Stimulated activated CD4-positive, alpha-beta T cell treated with anti-CD3 and anti-CD28 coated beads, Interleukin-2, amount 100 ng/mL, for 24 hours (primary cell): ENCODE results near the gene ZNF146.
A peak's percentile ranks its signal among the peaks of the same experiment; 100 is the strongest.
"Not testable (repeated sequence)": the region's sequence is repeated elsewhere in the genome, so short reads cannot be mapped to it uniquely, and the experiment has no call there.

Experiments
- DNase-seq, 2 donors: peaks; one replicate each; pipeline ENCODE4 v3.0.0-alpha.2; 2020

ZNF146 gene

DNA sequence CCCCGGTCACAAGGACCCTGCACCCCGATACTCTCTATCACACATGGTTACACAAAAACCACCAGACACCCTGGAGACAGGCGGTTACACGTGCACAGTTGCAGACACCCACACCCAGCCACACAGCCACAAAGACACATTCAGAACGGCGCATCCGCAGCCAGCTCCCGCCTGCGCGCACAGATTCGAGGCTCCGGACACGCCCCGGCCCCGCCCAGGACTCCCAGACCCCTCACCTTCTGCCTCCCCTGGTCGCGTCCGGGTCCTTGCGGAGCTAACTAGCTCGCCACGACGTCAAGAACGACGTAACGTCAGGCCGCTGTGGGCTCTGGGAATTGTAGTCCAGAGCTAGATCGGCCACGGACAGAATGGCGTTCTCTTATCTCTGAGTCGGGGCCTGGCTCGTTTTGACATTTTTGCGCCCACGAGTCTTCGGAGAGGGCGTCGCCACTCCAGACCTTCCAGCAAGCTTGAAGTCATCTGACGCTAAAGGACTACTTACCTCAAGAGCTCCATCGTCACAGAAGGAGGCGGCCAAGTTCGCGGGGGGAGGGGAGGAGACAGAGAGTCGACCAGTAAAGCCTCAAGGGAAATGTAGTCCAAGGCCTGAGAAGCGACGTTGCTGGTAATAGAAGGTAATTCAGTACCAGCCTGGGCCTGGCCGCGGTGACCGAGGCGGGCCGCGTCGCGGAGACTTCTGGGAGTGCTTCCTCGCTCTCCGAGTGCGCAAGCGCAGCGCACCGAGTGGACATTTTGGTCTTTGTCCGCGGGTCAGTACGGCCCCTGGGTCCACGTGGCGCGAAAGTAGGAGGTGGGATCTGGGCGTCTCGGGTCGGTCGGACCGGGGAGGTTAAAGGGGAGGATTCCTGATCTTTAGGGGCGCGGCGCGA, at the start of gene ZNF146, which contains the start of gene ZNF565:
ZNF146 (plus strand) TSS at position 721 of the 890 bp plus-strand sequence. CDS start 21,335 bp downstream, outside the sequence.
ZNF565 (minus strand) TSS at position 280 of the 890 bp plus-strand sequence. CDS start 12,680 bp downstream, outside the sequence.
- peak; percentile 98 to 99 for DNase-seq

DNA sequence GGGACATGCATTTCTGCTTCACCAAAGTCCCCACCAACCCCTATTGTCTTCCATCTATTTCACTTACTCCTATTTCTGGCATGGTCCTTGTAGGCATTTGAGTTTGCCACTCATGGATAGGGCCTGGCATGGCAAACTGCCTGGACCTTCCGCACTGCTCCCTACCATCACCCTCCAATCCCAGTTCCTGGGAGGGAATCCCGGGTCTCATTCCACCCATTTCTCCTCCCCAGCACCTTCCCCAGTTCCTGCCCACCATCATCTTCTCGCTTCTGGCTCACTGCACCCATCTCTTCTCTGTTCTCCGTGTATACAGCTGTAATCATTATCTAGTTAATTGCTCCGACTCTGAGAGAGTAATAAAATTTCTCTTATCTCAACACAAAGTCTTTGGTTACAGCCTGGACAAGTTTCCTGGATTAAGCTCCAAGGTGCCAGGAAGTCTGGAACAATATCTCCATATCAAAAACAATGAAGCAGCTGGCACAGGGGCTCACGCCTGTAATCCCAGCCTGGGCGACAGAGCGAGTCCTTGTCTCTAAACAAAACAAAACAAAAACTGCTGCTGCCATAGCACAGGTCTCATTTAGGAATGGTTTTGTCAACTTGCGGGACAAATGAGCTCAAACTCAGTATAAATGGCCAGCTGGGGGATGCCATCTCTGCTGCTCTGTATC, 45.7 kb upstream of the ZNF146 start:
- DNase-seq, result no peak

DNA sequence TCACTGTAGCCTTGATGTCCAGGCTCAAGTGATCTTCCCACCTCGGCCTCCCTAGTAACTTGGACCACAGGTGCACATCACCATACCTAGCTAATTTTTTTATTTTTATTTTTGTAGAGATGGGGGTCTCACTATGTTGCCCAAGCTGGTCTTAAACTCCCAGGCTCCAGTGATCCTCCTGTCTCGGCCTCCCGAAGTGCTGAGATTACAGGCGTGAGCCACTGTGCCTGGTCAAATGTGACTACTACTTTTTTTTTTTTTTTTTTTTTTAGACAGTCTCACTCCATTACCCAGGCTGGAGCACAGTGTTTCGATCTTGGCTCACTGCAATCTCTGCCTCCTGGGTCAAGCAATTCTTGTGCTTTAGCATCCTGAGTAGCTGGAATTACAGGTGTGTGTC, 42.1 kb upstream of the ZNF146 start:
- DNase-seq, result no peak

DNA sequence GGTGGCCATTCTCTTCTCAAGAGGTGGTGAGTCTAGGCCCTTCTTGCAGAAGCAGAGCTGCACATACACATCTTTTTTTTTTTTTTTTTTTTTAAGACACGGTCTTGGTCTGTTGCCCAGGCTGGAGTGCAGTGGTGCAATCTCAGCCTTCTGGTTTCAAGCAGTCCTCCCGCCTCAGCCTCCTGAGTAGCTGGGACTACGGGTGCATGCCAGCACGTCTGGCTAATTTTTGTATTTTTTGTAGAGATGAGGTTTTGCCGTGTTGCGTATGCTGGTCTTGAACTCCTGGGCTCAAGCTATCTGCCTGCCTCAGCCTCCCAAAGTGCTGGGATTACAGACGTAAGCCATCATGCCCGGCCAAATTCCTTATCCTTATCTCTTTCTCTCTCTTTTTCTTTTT, 41.1 kb upstream of the ZNF146 start:
- DNase-seq, result not testable (repeated sequence)

DNA sequence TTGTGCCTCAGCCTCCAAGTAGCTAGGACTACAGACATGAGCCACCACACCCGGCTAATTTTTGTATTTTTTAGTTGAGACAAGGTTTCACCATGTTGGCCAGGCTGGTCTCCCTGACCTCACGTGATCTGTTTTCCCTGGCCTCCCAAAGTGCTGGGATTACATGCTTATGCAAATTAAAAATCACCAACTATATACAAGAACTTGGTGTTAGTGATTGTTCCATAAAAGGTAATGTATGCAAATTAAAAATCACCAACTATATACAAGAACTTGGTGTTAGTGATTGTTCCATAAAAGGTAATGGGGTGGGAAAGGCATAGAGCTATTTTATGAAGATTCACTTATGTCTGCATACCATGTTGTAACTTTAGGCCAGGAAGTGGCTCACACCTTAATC, 35.8 kb upstream of the ZNF146 start:
- DNase-seq, result not testable (repeated sequence)

DNA sequence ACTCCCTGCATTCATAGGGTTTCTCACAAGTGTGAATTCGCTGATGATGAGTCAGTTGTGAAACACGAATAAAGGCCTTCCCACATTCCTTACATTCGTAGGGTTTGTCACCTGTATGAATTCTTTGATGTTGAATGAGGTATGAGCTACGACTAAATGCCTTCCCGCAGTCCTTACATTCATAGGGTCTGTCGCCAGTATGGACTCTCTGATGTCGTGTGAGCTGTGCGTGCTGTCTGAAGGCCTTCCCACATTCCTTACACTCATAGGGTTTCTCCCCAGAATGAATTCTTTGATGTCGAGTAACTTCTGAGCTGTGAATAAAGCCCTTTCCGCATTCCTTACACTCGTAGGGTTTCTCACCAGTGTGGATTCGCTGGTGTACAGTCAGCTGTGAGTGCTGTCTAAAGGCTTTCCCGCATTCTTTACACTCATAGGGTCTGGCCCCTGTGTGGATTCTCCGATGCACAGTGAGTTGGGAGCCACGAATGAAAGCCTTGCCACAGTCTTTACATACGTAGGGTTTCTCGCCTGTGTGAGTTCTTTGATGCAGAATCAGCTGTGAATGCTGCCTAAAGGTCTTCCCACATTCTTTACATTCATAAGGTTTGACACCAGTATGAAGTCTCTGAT, 32.2 kb upstream of the ZNF146 start:
- DNase-seq, result no peak

DNA sequence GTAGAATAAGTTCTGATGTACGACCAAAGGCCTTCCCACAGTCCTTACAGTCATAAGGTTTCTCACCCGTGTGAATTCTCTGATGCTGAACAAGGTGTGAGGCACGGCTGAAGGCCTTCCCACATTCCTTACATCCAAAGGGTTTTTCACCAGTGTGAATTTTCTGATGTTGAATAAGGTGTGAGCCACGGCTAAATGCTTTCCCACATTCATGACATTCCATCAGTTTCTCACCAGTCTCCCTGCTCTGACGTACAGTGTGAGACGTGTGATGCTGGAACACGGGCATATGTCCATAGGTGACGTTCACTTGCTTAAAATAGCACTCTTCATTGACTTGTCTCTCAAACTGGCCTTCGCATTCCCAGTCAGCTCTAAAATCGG, 31.7 kb upstream of the ZNF146 start:
- no peak for DNase-seq

DNA sequence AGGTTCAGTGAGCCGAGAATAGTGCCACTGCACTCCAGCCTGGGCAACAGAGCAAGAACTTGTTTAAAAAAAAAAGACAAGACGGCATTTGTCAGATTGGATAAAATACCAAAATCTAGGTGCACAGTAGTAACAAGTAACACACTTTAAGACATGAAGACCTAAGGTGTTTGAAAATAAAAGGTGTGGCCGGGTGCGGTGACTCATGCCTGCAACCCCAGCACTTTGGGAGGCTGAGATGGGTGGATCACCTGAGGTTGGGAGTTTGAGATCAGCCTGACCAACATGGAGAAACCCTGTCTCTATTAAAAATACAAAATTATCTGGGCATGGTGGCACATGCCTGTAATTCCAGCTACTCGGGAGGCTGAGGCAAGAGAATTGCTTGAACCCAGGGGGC, 28.2 kb upstream of the ZNF146 start:
- DNase-seq, result not testable (repeated sequence)

DNA sequence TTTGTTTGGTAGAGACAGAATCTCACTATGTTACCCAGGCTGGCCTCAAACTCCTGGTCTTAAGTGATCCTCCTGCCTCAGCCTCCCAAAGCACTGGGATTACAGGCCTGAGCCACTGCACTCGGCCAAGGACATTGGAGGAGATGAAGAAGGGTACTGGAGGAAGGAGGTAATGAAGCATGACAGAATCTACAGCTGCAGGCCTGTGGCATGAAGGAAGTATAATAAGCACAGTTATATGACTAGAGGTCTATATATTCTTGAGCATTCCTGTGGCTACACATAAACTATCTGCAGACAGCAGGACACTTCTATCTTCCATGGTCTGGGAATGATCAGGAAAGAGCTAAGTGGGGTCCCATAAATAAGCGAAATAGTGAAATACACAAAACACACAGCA, 18.7 kb upstream of the ZNF146 start:
- no peak for DNase-seq

DNA sequence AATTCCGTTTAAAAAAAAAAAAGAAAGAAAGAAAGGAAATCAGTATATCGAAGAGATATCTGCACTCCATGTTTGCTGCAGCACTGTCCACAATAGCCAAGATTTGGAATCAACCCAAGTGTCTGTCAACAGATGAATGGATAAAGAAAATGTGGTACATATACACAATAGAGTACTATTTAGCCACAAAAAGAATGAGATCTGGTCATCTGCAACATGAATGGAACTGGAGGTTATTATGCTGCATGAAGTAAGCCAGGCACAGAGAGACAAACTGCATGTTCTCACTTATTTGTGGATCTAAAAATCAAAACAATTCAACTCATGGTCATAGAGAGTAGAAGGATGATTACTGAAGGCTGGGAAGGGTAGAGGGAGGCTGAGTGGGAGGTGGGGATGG, 16.8 kb upstream of the ZNF146 start:
- no peak for DNase-seq

DNA sequence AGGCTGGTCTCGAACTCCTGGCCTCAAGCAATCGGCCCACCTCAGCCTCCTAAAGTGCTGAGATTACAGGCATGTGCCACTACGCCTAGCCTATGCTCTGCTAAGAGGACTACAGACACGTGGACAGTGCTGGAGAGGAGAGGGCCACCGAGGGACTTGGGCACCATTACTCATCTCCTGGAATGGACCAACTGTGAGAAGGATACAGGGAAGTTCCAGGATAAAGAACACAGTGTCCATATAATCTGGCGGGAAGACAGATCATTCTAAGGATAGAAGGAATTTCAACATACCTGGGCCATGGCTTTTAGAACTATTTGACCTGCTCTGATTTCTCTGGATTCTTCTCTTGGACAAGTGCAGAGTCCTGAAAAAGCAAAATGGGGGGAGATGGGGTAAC, 13.2 kb upstream of the ZNF146 start:
- no peak for DNase-seq

DNA sequence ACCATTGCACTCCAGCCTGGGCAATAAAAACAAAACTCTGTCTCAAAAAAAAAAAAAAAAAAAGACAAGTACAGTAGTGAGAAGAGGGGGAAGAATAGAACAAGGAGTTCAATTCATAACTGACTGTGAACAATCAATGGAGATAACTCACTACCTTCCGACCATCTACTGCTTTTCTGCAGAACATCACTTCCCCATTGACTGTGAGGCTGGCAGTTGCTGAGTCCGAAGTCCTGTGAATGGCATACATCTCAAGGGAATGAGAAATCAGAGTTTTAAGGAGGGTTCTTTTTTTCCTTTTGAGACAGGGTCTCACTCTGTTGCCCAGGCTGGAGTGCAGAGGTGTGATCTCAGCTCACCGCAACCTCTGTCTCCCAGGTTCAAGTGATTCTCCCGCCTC, 11.6 kb upstream of the ZNF146 start:
- no peak for DNase-seq

DNA sequence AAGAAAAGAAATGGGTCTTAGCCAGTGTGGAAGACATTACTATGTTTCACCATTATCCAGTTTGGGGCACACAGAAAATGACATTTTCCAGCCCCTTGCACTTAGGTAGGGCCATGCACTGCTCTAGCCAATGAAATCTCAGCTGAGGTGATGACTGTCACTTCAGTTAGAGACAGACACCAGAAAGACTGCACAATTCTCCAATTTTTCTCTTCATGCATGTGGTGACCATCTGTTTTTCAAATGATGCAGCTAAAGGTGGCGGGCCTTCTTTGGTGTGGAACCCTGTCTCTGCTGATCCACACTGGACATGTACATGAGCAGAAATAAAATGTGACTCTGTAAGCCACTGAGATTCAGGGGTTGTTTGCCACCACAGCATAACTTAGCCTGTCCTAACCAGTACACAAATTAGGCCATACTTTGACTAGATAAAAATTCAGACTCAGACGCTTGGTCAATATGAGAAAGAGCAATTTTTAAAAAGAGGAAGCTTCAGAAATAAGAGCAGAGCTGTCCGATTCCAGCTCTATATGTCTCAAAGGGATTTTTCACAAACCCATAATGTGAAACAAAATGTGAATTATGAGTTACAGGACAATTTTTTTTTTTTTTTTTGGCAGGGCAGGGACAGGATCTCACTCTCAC, 7.2 kb upstream of the ZNF146 start:
- DNase-seq, result no peak

DNA sequence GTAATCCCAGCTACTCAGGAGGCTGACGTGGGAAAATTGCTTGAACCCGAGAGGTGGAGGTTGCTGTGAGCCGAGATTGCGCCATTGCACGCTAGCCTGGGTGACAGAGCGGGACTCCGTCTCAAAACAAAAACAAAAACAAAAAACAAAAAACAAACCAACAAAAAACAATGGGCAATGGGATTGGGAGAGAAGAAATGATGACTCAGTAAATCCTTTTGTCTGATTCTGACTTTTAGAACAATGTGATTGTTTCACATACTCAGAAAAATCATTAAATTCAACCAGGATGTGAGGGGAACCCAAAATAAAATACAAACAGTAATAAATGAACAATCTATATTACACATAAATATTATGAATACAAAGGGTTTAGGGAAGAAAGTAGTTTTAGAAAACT, 5.5 kb upstream of the ZNF146 start:
- no peak for DNase-seq

DNA sequence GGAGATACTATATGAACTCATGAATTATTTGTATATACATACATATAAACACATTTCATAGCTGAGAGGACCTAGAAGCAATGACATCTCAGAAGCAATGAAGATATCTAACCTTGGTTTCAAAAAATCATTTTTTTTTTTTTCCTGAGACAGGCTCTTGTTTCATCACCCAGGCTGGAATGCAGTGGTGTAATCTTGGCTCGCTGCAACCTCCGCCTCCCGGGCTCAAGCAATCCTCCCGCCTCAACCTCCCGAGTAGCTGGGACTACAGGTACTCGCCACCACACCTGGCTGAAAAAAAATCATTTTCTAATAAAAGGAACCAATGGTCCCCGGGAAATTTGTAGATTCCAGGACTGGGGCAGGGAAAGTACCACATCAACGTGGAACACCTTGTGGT, 4.4 kb upstream of the ZNF146 start:
- no peak for DNase-seq

DNA sequence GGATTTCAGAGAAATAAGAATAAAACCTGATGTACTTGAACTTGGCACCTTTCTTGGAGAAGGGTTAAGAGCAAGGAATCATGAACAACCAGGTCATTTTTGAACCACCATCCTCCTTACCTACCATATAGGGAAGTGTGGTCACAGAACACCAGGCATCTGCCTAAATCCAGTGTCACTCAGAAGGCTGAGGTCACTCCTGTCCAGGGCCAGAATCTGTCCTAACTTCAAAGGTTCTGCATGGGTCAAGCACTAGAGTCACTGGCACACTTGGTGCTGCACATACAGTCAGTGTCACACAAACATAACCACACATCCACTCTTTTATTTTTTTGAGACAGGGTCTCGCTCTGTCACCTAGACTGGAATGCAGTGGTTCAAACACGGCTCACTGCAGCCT, 2.0 kb upstream of the ZNF146 start:
- no peak for DNase-seq

DNA sequence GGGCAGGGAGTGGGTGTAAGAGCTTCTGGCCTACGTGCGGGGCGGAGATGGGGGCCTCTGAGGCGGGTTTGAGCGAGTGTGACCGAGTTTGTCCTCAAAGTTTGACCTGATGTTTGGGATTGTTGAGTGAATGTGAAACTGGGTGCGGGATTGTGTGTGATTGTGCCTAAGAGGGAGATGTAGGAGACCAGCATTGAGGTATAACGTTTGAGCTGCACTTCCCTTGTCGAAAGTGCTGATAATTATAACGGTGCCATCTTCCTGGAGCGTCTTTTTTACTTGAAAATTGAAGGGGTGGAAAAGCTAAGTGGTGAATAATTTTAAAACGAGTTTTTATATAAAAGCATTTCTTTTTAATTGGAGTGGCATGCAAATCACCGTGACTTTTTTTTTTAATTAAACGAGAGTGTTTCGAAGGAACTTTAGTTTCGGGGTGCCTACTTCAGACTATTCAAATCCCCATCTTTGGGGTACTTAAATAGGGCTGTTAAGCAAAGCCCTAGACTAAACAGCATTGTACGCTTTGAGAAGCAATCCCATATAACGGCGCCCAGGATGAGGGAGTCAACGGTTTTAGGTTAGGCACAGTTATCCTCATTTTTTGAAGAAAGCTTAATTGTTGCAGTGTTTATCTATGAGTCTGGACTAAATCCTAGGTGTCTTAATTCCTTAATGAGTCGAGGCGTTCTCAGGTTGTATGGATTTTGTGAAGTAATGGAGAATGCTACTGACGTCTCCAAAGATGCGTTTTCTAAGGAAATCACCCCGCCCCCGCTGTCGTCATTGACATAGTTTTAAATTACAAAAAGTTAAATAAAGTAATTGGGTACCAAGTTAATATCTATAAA, 594 bp downstream of the ZNF146 start:
- DNase-seq, result peak; percentile 32 to 45

DNA sequence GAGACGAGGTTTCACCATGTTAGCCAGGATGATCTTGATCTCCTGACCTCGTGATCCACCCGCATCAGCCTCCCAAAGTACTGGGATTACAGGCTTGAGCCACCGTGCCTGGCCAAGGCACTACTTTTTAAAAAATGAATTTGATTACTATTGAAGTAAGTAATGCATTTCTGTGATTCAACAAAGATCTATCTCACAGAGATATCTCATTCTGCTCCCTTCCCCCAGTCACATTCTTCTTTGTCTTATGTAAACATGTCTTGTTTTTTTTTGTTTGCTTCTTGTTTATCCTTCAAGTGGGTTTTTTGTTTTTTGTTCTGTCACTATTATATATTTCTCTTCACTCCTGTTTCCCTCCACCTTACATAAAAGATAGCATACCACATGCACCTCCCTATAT, 6.6 kb downstream of the ZNF146 start:
- no peak for DNase-seq

DNA sequence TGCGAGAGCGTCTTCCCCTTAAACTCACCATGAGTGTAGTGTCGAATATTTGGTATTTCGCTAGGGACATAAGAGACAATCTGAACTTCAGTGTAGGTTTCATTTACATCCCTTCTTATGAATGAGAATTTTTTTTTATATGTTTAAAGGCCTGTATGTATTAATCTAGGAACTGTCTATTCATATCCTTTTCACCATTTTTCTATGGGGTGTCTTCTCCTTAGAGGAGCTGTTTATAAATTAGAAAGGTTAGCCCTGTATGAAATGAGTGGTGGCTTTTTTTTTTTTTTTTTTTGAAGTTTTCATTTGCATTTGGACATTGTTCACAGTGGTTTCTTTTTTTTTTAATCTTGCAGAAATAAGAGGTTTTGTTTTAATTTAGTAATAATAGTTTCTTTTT, 7.6 kb downstream of the ZNF146 start:
- no peak for DNase-seq

DNA sequence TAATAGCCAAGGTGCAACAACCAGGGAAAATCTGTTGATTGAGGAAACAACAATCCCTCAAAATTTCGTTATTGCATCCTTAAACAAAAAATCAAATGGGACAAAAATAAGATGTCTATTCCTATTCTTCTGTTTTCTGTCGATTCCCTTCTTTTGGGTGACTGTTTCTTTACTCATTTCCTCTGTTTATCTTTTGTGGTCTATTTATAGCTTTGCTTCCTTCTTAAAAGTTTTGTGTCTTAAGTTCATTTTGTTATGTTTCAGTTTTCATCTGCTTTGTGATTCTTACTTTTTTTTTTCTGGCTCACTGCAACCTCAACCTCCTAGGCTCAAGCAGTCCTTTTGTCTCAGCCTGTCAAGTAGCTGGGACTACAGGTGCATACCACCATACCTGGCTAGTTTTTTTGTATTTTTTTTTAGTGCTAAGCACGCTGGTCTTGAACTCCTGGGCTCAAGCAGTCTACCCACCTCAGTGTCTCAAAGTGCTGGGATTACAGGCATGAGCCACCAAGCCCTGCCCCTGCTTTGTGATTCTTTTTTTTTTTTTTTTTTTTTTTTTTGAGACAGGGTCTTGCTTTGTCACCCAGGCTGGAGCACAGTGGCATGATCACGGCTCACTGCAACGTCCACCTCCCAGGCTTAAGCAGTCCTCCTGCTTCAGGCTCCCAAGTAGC, 10.4 kb downstream of the ZNF146 start:
- no peak for DNase-seq

DNA sequence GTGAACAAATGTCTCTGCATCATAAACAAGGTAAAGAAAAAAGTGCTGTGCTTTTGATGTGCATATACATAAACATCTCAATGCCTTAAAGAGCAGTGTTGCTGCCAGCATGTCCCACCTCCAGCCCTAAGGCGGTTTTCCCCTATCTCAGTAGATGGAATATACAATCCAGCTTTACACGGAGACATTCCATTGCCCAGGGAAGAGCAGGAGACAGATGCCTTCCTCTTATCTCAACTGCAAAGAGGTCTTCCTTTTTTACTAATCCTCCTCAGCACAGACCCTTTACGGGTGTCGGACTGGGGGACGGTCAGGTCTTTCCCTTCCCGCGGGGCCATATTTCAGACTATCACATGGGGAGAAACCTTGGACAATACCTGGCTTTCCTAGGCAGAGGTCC, 18.7 kb downstream of the ZNF146 start:
- DNase-seq, result not testable (repeated sequence)
